HG03571 (cell line): ENCODE results near the gene TRIM21.
A peak's percentile ranks its signal among the peaks of the same experiment; 100 is the strongest.
"Not testable (repeated sequence)": the region's sequence is repeated elsewhere in the genome, so short reads cannot be mapped to it uniquely, and the experiment has no call there.

Source experiments
- ATAC-seq: cut with Tn5 transposase; IDR thresholded peaks from one replicate; pipeline ENCODE4 v1.9.1; 2021; ENCODE audit not compliant: unreplicated experiment

TRIM21 gene

GRCh38 chr11:4393209-4393857 is at the start of gene TRIM21:
Gene TRIM21 (minus strand): TSS chr11:4393702. CDS start chr11:4390409, 3,293 bp downstream.
- peak; percentile 100 for ATAC-seq

- no peak for ATAC-seq
Measured at GRCh38 chr11:4441515-4441914, 48.0 kb upstream of the TRIM21 start.

GRCh38 chr11:4436411-4436810 is 42.9 kb upstream of the TRIM21 start:
- no peak for ATAC-seq

GRCh38 chr11:4433856-4434255 is 40.4 kb upstream of the TRIM21 start:
- no peak for ATAC-seq

GRCh38 chr11:4430051-4430450 is 36.5 kb upstream of the TRIM21 start:
- no peak for ATAC-seq

GRCh38 chr11:4418403-4418802 is 24.9 kb upstream of the TRIM21 start:
- ATAC-seq = no peak

GRCh38 chr11:4416816-4417215 is 23.3 kb upstream of the TRIM21 start:
- no peak for ATAC-seq

- no peak for ATAC-seq
Measured at GRCh38 chr11:4416306-4416705, 22.8 kb upstream of the TRIM21 start.

GRCh38 chr11:4406206-4406605 is 12.7 kb upstream of the TRIM21 start:
- not testable (repeated sequence) for ATAC-seq

GRCh38 chr11:4393858-4394223 is 339 bp upstream of the TRIM21 start:
- peak; percentile 16 for ATAC-seq

- no peak for ATAC-seq
Measured at GRCh38 chr11:4388221-4388620, 5.3 kb downstream of the TRIM21 start.

- no peak for ATAC-seq
Measured at GRCh38 chr11:4385978-4386740, 7.3 kb downstream of the TRIM21 start.

GRCh38 chr11:4381901-4382300 is 11.6 kb downstream of the TRIM21 start:
- no peak for ATAC-seq

GRCh38 chr11:4375431-4376140 is 17.9 kb downstream of the TRIM21 start:
- ATAC-seq = no peak

- ATAC-seq = no peak
Measured at GRCh38 chr11:4370166-4370565, 23.3 kb downstream of the TRIM21 start.

GRCh38 chr11:4368286-4368685 is 25.2 kb downstream of the TRIM21 start, which contains the start of gene OR52B4:
Gene OR52B4 (minus strand): TSS chr11:4368386. CDS start chr11:4368295, 91 bp downstream.
- no peak for ATAC-seq

- not testable (repeated sequence) for ATAC-seq
Measured at GRCh38 chr11:4348142-4348541, 45.4 kb downstream of the TRIM21 start.

GRCh38 chr11:4345366-4345765 is 48.1 kb downstream of the TRIM21 start:
- not testable (repeated sequence) for ATAC-seq
